Right atrium auricular region (tissue), 2 donors: ENCODE measurements around the gene IRS2. TPM values are rescaled to one million over a fixed set of nuclear protein-coding genes. Genes with fewer than 3 reads are reported as not detected.

ENCODE experiments used
- DNase-seq: peaks from one replicate; pipeline ENCODE4 v3.0.0-alpha.2; 2019; ENCODE audit warnings: low spot score
- H3K27ac ChIP-seq, 2 donors: fragments of 200-600 bp; sonication (generic); 1 replicate in 1 of 2; 2 replicates in 1 of 2; pipeline ENCODE4 v1.5.1; 2016 to 2019
- H3K27me3 ChIP-seq, 2 donors: fragments of 200-600 bp; sonication (generic); one replicate each; pipeline versions ENCODE4 v1.5.1 to v1.6.0; 2017 to 2019
- H3K36me3 ChIP-seq: fragments of 200-600 bp; sonication (generic); one replicate; pipeline ENCODE4 v1.5.1; 2016
- H3K4me1 ChIP-seq, 2 donors: fragments of 200-600 bp; sonication (generic); one replicate each; pipeline versions ENCODE4 v1.5.1 to v1.6.0; 2017 to 2019
- H3K4me3 ChIP-seq, 2 donors: fragments of 200-600 bp; sonication (generic); 1 replicate in 1 of 2; 2 replicates in 1 of 2; pipeline ENCODE4 v1.5.1; 2017 to 2019; ENCODE audit warnings: mild to moderate bottlenecking in 1 of 2, moderate library complexity in 1 of 2
- H3K9me3 ChIP-seq, 2 donors: fragments of 200-600 bp; sonication (generic); one replicate each; pipeline ENCODE4 v1.5.1; 2019
- total RNA-seq, 2 donors: library from RNA; depleted of rRNA; stranded (reverse); fragments of >200 nt; gene quantifications; one replicate each; pipeline ENCODE4 v1.1.0, GENCODE V29; 2016
- TF ChIP-seq, protein P1 (sequence below), 2 donors: fragments of 200-600 bp; sonication (generic); IDR thresholded peaks; one replicate each; pipeline ENCODE4 v1.5.1; 2019; ENCODE audit warnings: antibody characterized with exemption in 2 of 2

IRS2 gene
- total RNA-seq, 2 donors from 2014 or later: 21.2 to 57.6 TPM

DNA sequence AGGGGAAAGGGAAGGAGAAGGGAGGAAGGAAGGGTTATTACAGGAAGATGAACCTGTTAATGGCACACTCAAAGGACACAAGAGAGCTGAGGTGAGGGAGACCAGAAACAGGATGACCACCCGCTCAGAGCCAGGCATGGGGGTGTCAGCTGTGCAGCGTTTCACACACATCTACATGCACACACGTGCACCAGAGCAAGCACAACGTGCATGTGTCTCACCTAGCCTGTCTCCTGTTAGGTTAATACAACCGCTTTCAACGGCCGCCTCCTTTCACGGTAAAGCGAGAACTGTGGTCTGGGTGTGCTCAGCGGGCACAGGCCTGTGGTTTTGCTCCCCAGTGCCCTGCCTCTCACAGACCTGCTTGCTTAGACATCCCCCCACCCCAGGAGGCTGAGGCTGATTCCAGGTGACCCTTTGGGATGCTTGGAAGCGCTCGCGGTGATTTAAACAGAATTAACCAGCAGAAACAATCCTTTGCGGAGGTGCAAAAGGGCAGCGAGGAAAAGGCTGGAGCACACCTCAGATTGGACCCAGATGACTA is 27.4 kb downstream of the IRS2 start:
- no peak overlapping the region for H3K4me3 ChIP-seq
- TF ChIP-seq, protein P1, sequence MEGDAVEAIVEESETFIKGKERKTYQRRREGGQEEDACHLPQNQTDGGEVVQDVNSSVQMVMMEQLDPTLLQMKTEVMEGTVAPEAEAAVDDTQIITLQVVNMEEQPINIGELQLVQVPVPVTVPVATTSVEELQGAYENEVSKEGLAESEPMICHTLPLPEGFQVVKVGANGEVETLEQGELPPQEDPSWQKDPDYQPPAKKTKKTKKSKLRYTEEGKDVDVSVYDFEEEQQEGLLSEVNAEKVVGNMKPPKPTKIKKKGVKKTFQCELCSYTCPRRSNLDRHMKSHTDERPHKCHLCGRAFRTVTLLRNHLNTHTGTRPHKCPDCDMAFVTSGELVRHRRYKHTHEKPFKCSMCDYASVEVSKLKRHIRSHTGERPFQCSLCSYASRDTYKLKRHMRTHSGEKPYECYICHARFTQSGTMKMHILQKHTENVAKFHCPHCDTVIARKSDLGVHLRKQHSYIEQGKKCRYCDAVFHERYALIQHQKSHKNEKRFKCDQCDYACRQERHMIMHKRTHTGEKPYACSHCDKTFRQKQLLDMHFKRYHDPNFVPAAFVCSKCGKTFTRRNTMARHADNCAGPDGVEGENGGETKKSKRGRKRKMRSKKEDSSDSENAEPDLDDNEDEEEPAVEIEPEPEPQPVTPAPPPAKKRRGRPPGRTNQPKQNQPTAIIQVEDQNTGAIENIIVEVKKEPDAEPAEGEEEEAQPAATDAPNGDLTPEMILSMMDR (IDR thresholded peaks at IDR 0.05): no peak
- no peaks in the 10 kb centered on the region for H3K27me3 ChIP-seq
- H3K4me1 ChIP-seq: peaks cover 0 to 30% of the 10 kb centered on the region in 2 donors
- H3K36me3 ChIP-seq: peaks cover 31% of the 10 kb centered on the region
- no peak overlapping the region for H3K27ac ChIP-seq
- no peaks in the 10 kb centered on the region for H3K9me3 ChIP-seq
- DNase-seq: no peak

DNA sequence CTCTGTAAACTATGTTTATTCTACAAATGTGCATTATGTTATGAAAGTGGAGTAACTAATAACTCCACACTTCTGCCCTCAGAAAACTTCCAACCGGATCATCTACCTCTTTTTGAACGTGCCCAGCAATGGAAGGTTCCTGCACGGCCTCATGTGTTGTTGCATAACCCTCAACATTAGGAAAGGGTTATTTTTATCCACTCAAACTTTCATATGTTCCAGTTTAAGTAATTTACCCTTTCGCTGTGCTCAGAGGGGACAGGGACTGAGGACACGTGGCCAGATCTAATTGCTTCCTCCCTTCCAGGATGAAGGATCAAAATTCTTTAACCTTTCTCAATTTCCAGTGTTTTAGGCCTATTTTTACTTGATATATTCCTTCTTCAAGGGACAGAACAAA is 29.6 kb downstream of the IRS2 start:
- Histone ChIP-seq H3K4me3 (no peak overlapping the region), H3K36me3 (peaks cover 53% of the 10 kb centered on the region), H3K4me1 (peaks cover 0 to 19% of the 10 kb centered on the region in 2 donors), H3K27me3 (no peaks in the 10 kb centered on the region), H3K9me3 (no peaks in the 10 kb centered on the region), H3K27ac (peak overlapping the region; percentile 39 to 59)
- DNase-seq: no peak
- TF ChIP-seq, protein P1 (IDR thresholded peaks at IDR 0.05): no peak

DNA sequence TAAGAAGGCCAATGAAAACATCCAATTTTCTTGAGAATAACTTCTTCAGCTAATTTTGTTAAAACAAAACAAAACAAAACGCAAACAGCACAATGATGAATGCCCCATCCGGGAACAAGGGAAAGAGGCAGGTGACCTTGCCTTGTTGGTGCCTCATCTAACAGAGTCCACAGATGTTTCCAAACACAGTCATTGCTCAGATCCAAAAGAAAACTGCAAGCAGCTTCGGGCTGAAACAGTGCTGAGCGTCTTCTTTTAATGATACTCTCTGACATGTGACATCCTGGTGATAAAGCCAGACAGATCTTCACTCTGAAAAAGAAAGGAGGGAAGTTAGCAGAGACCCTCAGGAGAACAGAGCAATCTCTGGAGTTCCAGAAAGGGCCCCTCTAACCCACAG is 30.4 kb downstream of the IRS2 start:
- TF ChIP-seq, protein P1 (IDR thresholded peaks at IDR 0.05): no peak
- no peaks in the 10 kb centered on the region for H3K27me3 ChIP-seq
- no peak overlapping the region for H3K4me3 ChIP-seq
- H3K4me1 ChIP-seq: peaks cover 0 to 18% of the 10 kb centered on the region in 2 donors
- H3K36me3 ChIP-seq: peaks cover 56% of the 10 kb centered on the region
- H3K27ac ChIP-seq: peak overlapping the region in 1 of 2 donors; percentile 59
- DNase-seq: no peak
- no peaks in the 10 kb centered on the region for H3K9me3 ChIP-seq

DNA sequence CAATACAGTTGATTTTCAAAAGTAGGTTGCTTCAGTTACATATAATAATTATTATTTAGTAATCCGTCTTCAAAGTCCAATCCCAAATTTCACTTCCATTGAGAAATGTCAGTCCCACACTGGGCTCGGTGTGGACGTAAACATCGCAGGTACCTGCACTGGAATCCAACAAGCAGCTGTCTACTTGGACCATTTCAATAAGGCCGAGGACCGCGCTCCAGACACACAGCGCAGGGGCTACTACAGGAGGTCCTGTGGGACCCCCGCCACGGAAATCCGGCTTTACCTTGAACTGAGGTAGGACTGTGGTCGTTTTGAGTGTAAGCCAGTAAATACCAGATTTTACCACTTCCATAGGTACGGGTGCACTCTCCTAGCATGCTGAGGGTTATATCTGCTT is 30.8 kb downstream of the IRS2 start:
- peaks cover 0 to 14% of the 10 kb centered on the region in 2 donors for H3K4me1 ChIP-seq
- peaks cover 56% of the 10 kb centered on the region for H3K36me3 ChIP-seq
- TF ChIP-seq, protein P1 (IDR thresholded peaks at IDR 0.05): no peak
- H3K9me3 ChIP-seq: no peaks in the 10 kb centered on the region
- no peak for DNase-seq
- no peak overlapping the region for H3K4me3 ChIP-seq
- no peaks in the 10 kb centered on the region for H3K27me3 ChIP-seq
- H3K27ac ChIP-seq: peak overlapping the region in 1 of 2 donors; percentile 59

DNA sequence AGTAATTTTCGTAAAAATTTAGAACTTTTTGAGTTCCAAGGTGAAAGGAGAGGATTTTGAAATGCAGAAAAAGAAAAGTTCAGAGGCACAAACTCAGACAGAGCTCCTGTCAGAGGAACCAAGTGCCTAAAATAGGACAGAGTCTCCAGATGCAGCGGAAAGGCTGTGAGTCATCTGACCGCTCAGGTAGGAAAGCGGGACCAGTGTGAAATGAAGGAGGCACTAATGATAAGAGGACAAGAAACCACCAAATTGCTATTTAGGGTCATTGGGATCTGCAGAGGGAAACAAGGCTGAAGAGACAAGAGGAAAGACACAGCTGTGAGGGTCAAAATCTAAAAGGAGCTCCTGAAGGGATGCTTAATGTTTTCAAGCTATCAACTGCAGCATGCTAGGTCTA is 34.9 kb downstream of the IRS2 start:
- TF ChIP-seq, protein P1 (IDR thresholded peaks at IDR 0.05): no peak
- Histone ChIP-seq H3K36me3 (peaks cover 50% of the 10 kb centered on the region), H3K4me1 (peaks cover 0 to under 1% of the 10 kb centered on the region in 2 donors), H3K27me3 (no peaks in the 10 kb centered on the region), H3K27ac (no peak overlapping the region), H3K4me3 (no peak overlapping the region), H3K9me3 (no peaks in the 10 kb centered on the region)
- DNase-seq: no peak

DNA sequence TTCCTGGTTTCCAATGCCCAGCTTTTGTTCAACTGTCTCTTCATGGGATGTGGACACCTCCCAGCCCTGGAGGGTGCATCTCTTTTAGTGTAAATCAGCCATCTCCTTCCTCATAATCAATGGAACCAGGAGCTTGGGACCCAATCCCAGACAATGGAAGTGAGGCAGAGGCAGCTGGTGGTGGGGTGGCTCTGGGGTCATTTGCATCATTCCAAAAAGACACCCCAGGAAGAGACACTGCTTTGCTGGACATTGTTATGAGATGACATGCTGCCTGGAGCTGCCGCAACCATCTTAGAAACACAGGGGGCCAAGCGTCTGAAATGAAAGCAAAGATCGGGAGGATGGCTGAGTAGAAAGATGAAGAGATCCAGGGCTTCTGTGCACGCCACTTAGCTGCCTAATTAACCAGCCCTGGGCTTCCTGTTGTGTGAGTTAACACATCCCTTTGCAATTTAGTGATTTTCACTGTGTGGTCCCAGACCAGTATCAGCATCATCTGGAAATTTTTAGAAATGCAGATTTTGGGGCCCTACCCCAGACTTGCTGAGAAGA is 36.1 kb downstream of the IRS2 start:
- Histone ChIP-seq H3K4me3 (no peak overlapping the region), H3K36me3 (peaks cover 38% of the 10 kb centered on the region), H3K27me3 (no peaks in the 10 kb centered on the region), H3K9me3 (no peaks in the 10 kb centered on the region), H3K4me1 (no peaks in the 10 kb centered on the region), H3K27ac (no peak overlapping the region)
- TF ChIP-seq, protein P1 (IDR thresholded peaks at IDR 0.05): no peak
- peak; percentile 32 for DNase-seq
